ENCODE measurements around the gene TEPSIN.

DNA sequence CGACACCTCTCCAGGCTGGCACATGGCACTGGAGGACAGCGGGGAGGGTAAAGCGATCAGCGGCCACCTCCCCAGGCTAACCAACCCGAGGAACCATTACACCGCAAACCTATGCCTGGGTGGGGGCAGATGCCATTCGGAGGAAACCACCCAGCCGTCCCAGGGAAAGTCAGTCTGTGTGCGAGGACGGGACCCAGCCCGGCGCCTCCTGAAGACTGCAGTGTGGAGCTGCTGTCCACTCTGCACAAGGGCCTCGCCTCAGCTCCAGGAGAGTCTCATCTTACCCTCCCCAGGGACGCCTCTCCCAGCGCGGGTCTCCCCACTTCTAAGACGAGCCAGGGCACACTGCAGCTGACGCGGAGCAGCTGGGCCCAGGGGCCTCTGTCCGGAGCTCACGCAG, 48.3 kb upstream of the TEPSIN start:
- TF ChIP-seq, protein P1, sequence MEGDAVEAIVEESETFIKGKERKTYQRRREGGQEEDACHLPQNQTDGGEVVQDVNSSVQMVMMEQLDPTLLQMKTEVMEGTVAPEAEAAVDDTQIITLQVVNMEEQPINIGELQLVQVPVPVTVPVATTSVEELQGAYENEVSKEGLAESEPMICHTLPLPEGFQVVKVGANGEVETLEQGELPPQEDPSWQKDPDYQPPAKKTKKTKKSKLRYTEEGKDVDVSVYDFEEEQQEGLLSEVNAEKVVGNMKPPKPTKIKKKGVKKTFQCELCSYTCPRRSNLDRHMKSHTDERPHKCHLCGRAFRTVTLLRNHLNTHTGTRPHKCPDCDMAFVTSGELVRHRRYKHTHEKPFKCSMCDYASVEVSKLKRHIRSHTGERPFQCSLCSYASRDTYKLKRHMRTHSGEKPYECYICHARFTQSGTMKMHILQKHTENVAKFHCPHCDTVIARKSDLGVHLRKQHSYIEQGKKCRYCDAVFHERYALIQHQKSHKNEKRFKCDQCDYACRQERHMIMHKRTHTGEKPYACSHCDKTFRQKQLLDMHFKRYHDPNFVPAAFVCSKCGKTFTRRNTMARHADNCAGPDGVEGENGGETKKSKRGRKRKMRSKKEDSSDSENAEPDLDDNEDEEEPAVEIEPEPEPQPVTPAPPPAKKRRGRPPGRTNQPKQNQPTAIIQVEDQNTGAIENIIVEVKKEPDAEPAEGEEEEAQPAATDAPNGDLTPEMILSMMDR (IDR thresholded peaks at IDR 0.05; ENCODE audit: borderline replicate concordance, extremely low read depth, low read length, poor library complexity, severe bottlenecking): no peak
- no peak for TF ChIP-seq EZH2 (IDR thresholded peaks at IDR 0.05; ENCODE audit: borderline replicate concordance, low read depth, low read length, severe bottlenecking)

Data from DND-41 (cell line).